Upper lobe of left lung (tissue), 4 donors: ENCODE results near the gene HTR2A.

Source experiments
- CTCF ChIP-seq, 6 experiments: fragments of 450-650 bp in 4 of 6; fragments of 200-600 bp in 2 of 6; sonication (generic) in 2 of 6; IDR thresholded peaks; one replicate each; pipeline ENCODE4 v1.5.1; 2016 to 2019; ENCODE audit warnings: antibody characterized with exemption in 6 of 6
- POLR2A ChIP-seq, 4 donors: fragments of 450-650 bp; IDR thresholded peaks; one replicate each; pipeline ENCODE4 v1.5.1; 2016 to 2017; ENCODE audit warnings: antibody characterized with exemption in 4 of 4, mild to moderate bottlenecking in 2 of 4

DNA sequence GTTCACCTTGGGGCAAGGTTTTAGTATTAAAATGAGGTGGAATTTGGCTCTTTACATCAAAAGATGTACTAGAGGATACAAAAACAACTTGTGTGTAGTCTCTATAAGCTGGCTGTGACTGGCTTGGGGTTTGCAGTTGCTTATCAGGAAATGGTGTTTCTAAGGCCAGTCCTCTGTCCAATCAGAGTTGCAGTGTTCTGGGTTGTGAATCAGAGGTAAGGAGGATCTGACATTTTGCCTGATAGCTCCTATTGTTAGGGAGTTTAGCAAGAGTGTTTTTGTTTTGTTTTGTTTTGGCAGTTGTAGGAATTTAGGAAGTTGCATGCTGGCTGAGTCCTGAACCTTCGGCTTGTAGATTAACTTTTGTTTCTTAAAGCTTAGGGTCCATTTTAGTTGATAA lies 79.8 kb downstream of the HTR2A start:
- no peak for TF ChIP-seq CTCF (IDR thresholded peaks at IDR 0.05)
- TF ChIP-seq POLR2A (IDR thresholded peaks at IDR 0.05): no peak
